HEK293T (cell line): Measurements from ENCODE around the gene DVL2.

Experiments used
- BHLHE40 ChIP-seq: fragments of 450-650 bp; IDR thresholded peaks from 2 replicates; pipeline ENCODE4 v1.6.1; 2016; ENCODE audit warnings: mild to moderate bottlenecking, moderate library complexity, borderline replicate concordance
- FOXA1 ChIP-seq: fragments of 450-650 bp; IDR thresholded peaks from 2 replicates; pipeline ENCODE4 v1.6.1; 2016; ENCODE audit warnings: mild to moderate bottlenecking
- FOXM1 ChIP-seq: fragments of 450-650 bp; IDR thresholded peaks from 2 replicates; pipeline ENCODE4 v1.6.1; 2017; ENCODE audit warnings: mild to moderate bottlenecking, borderline replicate concordance
- L3MBTL2 ChIP-seq: fragments of 450-650 bp; conservative IDR thresholded peaks from 2 replicates; pipeline ENCODE4 v1.6.1; 2016; ENCODE audit warnings: mild to moderate bottlenecking
- LEF1 ChIP-seq: fragments of 450-650 bp; IDR thresholded peaks from 2 replicates; pipeline ENCODE4 v1.6.1; 2017; ENCODE audit warnings: mild to moderate bottlenecking, borderline replicate concordance
- PKNOX1 ChIP-seq: fragments of 450-650 bp; IDR thresholded peaks from 2 replicates; pipeline ENCODE4 v1.6.1; 2016
- SP1 ChIP-seq: fragments of 450-650 bp; IDR thresholded peaks from 2 replicates; pipeline ENCODE4 v1.6.1; 2017
- TARDBP ChIP-seq: fragments of 450-650 bp; IDR thresholded peaks from 2 replicates; pipeline ENCODE4 v1.6.1; 2016
- ZNF384 ChIP-seq: fragments of 450-650 bp; IDR thresholded peaks from 2 replicates; pipeline ENCODE4 v1.6.1; 2016

GRCh38 chr17:7252176-7253043 is 18.1 kb upstream of the DVL2 start, which contains the start of gene ELP5:
- no peak for TF ChIP-seq SP1
- TF ChIP-seq PKNOX1, result no peak
- no peak; the same call in 1 of the 2 replicates for TF ChIP-seq LEF1
- TF ChIP-seq FOXM1, result no peak
- TF ChIP-seq BHLHE40, result no peak
- TF ChIP-seq ZNF384, result no peak
- TF ChIP-seq FOXA1, result no peak
- TF ChIP-seq L3MBTL2, result 0 out of 2 replicates have a peak, but pooled peaks have one; percentile 20
- TF ChIP-seq TARDBP, result no peak
